GM23338 (cell line): Measurements from ENCODE around the gene DAPK2.

Source experiments
- CREB1 ChIP-seq: fragments of 250-450 bp; sonication (Bioruptor Pico); IDR thresholded peaks from 2 replicates; pipeline ENCODE4 v1.5.0; 2020; ENCODE audit warnings: low read depth, mild to moderate bottlenecking, moderate library complexity
- EZH2 ChIP-seq: fragments of 200-600 bp; sonication (generic); IDR thresholded peaks from one replicate; pipeline ENCODE4 v1.8.0; 2017; ENCODE audit warnings: antibody characterized with exemption, mild to moderate bottlenecking, low read depth; ENCODE audit not compliant: unreplicated experiment
- EZH2phosphoT487 ChIP-seq: fragments of 200-600 bp; sonication (generic); IDR thresholded peaks from one replicate; pipeline ENCODE4 v1.8.1; 2018; ENCODE audit warnings: antibody characterized with exemption; ENCODE audit not compliant: unreplicated experiment
- NANOG ChIP-seq: IDR thresholded peaks from 2 replicates; pipeline ENCODE4 v1.6.1; 2016; ENCODE audit warnings: antibody characterized with exemption, borderline replicate concordance
- POLR2AphosphoS5 ChIP-seq: IDR thresholded peaks from 2 replicates; pipeline ENCODE4 v1.6.1; 2016; ENCODE audit warnings: antibody characterized with exemption, low read depth
- STAT1 ChIP-seq: IDR thresholded peaks from one replicate; pipeline ENCODE4 v1.6.1; 2016; ENCODE audit warnings: antibody characterized with exemption; ENCODE audit not compliant: unreplicated experiment
- TF ChIP-seq, protein P1 (sequence below), 2 experiments: fragments of 200-600 bp in 1 of 2; sonication (generic) in 1 of 2; conservative IDR thresholded peaks; 2 replicates each; pipeline versions ENCODE4 v1.5.1 to v1.6.1; 2016 to 2017; ENCODE audit warnings: antibody characterized with exemption in 2 of 2, low read depth in 2 of 2, mild to moderate bottlenecking in 2 of 2, moderate library complexity in 1 of 2
- TF ChIP-seq, protein P2 (sequence below): IDR thresholded peaks from 2 replicates; pipeline ENCODE4 v1.6.1; 2016; ENCODE audit warnings: antibody characterized with exemption
- TF ChIP-seq, protein P3 (sequence below): IDR thresholded peaks from one replicate; pipeline ENCODE4 v1.6.1; 2018; ENCODE audit warnings: antibody characterized with exemption; ENCODE audit not compliant: unreplicated experiment

DNA sequence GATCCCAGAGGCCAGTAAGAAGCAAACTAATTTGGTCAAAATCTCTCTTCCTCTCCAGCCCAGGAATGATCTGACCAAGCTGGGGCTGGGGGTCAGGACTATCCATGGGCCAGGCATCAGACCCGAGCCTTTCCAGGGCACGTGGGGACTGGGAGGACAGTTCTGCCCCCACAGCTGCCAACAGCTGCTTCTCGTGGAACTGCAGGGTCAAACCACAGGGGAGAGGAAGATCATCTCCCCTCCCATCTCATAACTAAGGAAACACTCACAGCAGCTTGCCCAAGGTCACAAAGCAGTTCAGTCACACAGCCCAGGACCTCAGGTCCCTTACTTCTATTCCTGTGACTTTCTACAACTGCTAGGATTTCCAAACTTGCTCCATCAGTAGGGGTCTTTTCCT is 47.1 kb downstream of the DAPK2 start:
- TF ChIP-seq, protein P1, sequence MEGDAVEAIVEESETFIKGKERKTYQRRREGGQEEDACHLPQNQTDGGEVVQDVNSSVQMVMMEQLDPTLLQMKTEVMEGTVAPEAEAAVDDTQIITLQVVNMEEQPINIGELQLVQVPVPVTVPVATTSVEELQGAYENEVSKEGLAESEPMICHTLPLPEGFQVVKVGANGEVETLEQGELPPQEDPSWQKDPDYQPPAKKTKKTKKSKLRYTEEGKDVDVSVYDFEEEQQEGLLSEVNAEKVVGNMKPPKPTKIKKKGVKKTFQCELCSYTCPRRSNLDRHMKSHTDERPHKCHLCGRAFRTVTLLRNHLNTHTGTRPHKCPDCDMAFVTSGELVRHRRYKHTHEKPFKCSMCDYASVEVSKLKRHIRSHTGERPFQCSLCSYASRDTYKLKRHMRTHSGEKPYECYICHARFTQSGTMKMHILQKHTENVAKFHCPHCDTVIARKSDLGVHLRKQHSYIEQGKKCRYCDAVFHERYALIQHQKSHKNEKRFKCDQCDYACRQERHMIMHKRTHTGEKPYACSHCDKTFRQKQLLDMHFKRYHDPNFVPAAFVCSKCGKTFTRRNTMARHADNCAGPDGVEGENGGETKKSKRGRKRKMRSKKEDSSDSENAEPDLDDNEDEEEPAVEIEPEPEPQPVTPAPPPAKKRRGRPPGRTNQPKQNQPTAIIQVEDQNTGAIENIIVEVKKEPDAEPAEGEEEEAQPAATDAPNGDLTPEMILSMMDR (conservative IDR thresholded peaks at IDR 0.05; ENCODE audit: low read depth in 2 of 2), result no peak
- TF ChIP-seq EZH2phosphoT487 (no peak), EZH2 (no peak), POLR2AphosphoS5 (no peak), STAT1 (no peak), CREB1 (no peak), NANOG (no peak)
- TF ChIP-seq, protein P2, sequence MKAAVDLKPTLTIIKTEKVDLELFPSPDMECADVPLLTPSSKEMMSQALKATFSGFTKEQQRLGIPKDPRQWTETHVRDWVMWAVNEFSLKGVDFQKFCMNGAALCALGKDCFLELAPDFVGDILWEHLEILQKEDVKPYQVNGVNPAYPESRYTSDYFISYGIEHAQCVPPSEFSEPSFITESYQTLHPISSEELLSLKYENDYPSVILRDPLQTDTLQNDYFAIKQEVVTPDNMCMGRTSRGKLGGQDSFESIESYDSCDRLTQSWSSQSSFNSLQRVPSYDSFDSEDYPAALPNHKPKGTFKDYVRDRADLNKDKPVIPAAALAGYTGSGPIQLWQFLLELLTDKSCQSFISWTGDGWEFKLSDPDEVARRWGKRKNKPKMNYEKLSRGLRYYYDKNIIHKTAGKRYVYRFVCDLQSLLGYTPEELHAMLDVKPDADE, result no peak
- TF ChIP-seq, protein P3, sequence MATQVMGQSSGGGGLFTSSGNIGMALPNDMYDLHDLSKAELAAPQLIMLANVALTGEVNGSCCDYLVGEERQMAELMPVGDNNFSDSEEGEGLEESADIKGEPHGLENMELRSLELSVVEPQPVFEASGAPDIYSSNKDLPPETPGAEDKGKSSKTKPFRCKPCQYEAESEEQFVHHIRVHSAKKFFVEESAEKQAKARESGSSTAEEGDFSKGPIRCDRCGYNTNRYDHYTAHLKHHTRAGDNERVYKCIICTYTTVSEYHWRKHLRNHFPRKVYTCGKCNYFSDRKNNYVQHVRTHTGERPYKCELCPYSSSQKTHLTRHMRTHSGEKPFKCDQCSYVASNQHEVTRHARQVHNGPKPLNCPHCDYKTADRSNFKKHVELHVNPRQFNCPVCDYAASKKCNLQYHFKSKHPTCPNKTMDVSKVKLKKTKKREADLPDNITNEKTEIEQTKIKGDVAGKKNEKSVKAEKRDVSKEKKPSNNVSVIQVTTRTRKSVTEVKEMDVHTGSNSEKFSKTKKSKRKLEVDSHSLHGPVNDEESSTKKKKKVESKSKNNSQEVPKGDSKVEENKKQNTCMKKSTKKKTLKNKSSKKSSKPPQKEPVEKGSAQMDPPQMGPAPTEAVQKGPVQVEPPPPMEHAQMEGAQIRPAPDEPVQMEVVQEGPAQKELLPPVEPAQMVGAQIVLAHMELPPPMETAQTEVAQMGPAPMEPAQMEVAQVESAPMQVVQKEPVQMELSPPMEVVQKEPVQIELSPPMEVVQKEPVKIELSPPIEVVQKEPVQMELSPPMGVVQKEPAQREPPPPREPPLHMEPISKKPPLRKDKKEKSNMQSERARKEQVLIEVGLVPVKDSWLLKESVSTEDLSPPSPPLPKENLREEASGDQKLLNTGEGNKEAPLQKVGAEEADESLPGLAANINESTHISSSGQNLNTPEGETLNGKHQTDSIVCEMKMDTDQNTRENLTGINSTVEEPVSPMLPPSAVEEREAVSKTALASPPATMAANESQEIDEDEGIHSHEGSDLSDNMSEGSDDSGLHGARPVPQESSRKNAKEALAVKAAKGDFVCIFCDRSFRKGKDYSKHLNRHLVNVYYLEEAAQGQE, result no peak
